ENCODE measurements around the gene MAF. TPM values are rescaled to one million over a fixed set of nuclear protein-coding genes. Genes with fewer than 3 reads are reported as not detected.

The MAF gene
- total RNA-seq, 4 donors from 2014 or later = 75.3 to 160 (median 115) TPM

GRCh38 chr16:79634298-79634697 lies 33.8 kb upstream of the MAF start:
- TF ChIP-seq CTCF (IDR thresholded peaks at IDR 0.05) = no peak
- no peak for TF ChIP-seq EP300 (IDR thresholded peaks at IDR 0.05)
- TF ChIP-seq POLR2A (IDR thresholded peaks at IDR 0.05) = no peak
- WGBS, 2 donors = 87 to 90% methylated on average over 7 of the region's 7 CpGs
- DNase-seq (ENCODE audit: low spot score in 2 of 2) = no peak

GRCh38 chr16:79632289-79632688 lies 31.8 kb upstream of the MAF start:
- H3K4me3 ChIP-seq = no peak overlapping the region
- peak in 1 of 2 donors; percentile 12 for DNase-seq (ENCODE audit: low spot score in 2 of 2)
- H3K36me3 ChIP-seq = no peaks in the 10 kb centered on the region
- H3K9me3 ChIP-seq = no peaks in the 10 kb centered on the region
- H3K27ac ChIP-seq = no peak overlapping the region
- TF ChIP-seq EP300 (IDR thresholded peaks at IDR 0.05) = no peak
- TF ChIP-seq POLR2A (IDR thresholded peaks at IDR 0.05) = no peak
- no peak for TF ChIP-seq CTCF (IDR thresholded peaks at IDR 0.05)
- no peaks in the 10 kb centered on the region for H3K27me3 ChIP-seq
- no peaks in the 10 kb centered on the region for H3K4me1 ChIP-seq
- 77 to 80% methylated on average over 7 of the region's 7 CpGs for WGBS, 2 donors

More at GRCh38 chr16:79634298-79634697, 33.8 kb upstream of the MAF start:
- Histone ChIP-seq H3K36me3 (no peaks in the 10 kb centered on the region), H3K27me3 (no peaks in the 10 kb centered on the region), H3K4me3 (no peak overlapping the region), H3K27ac (no peak overlapping the region), H3K4me1 (no peaks in the 10 kb centered on the region), H3K9me3 (no peaks in the 10 kb centered on the region)

GRCh38 chr16:79628988-79629387 lies 28.5 kb upstream of the MAF start:
- Histone ChIP-seq H3K27me3 (no peaks in the 10 kb centered on the region), H3K4me1 (no peaks in the 10 kb centered on the region), H3K9me3 (no peaks in the 10 kb centered on the region), H3K27ac (no peak overlapping the region), H3K36me3 (no peaks in the 10 kb centered on the region), H3K4me3 (no peak overlapping the region)
- no peak for DNase-seq (ENCODE audit: low spot score in 2 of 2)
- 95% methylated on average over 6 of the region's 6 CpGs for WGBS, 2 donors
- TF ChIP-seq EP300 (IDR thresholded peaks at IDR 0.05) (no peak), CTCF (IDR thresholded peaks at IDR 0.05) (no peak), POLR2A (IDR thresholded peaks at IDR 0.05) (no peak)

GRCh38 chr16:79628501-79628975 lies 28.0 kb upstream of the MAF start:
- DNase-seq (ENCODE audit: low spot score in 2 of 2) = no peak
- Histone ChIP-seq H3K4me3 (no peak overlapping the region), H3K27me3 (no peaks in the 10 kb centered on the region), H3K4me1 (no peaks in the 10 kb centered on the region), H3K27ac (no peak overlapping the region), H3K36me3 (no peaks in the 10 kb centered on the region), H3K9me3 (no peaks in the 10 kb centered on the region)
- TF ChIP-seq EP300 (IDR thresholded peaks at IDR 0.05) (no peak), CTCF (IDR thresholded peaks at IDR 0.05) (no peak), POLR2A (IDR thresholded peaks at IDR 0.05) (no peak)
- WGBS, 2 donors = 84 to 87% methylated on average over 5 of the region's 5 CpGs

- Histone ChIP-seq H3K27me3 (no peaks in the 10 kb centered on the region), H3K9me3 (no peaks in the 10 kb centered on the region), H3K4me1 (no peaks in the 10 kb centered on the region), H3K27ac (no peak overlapping the region), H3K36me3 (no peaks in the 10 kb centered on the region), H3K4me3 (no peak overlapping the region)
- 89 to 92% methylated on average over 2 of the region's 2 CpGs for whole genome bisulfite sequencing, 2 donors
- TF ChIP-seq POLR2A (IDR thresholded peaks at IDR 0.05) (no peak), CTCF (IDR thresholded peaks at IDR 0.05) (no peak), EP300 (IDR thresholded peaks at IDR 0.05) (no peak)
- DNase-seq (ENCODE audit: low spot score in 2 of 2) = no peak
These were observed 26.6 kb upstream of the MAF start for GRCh38 chr16:79627092-79627491.

Measured in tibial nerve (tissue), 4 donors.